KOPT-K1 (cell line): ENCODE results near the gene GALNT2.

ENCODE experiments used
- H3K27ac ChIP-seq: fragments of 200-600 bp; sonication (generic); 2 replicates; pipeline ENCODE4 v1.5.1; 2016; ENCODE audit warnings: antibody characterized with exemption, mild to moderate bottlenecking, low read depth, low read length; ENCODE audit not compliant: poor library complexity, severe bottlenecking
- H3K36me3 ChIP-seq: fragments of 200-600 bp; sonication (generic); 2 replicates; pipeline ENCODE4 v1.5.1; 2017; ENCODE audit warnings: antibody characterized with exemption, mild to moderate bottlenecking, low read length, moderate library complexity; ENCODE audit not compliant: insufficient read depth
- H3K9me3 ChIP-seq: fragments of 200-600 bp; sonication (generic); 2 replicates; pipeline ENCODE4 v1.5.1; 2017; ENCODE audit warnings: antibody characterized with exemption, low read length, mild to moderate bottlenecking; ENCODE audit not compliant: insufficient read depth, poor library complexity, severe bottlenecking

GALNT2 gene

GRCh38 chr1:230197644-230198567 is 130.9 kb downstream of the GALNT2 start:
- Histone ChIP-seq H3K36me3 (peaks cover 79% of the 10 kb centered on the region), H3K27ac (peak overlapping the region; percentile 3), H3K9me3 (no peaks in the 10 kb centered on the region)

- peak overlapping the region; percentile 26 for H3K27ac ChIP-seq
- peaks cover 80% of the 10 kb centered on the region for H3K36me3 ChIP-seq
- no peaks in the 10 kb centered on the region for H3K9me3 ChIP-seq
These were observed 132.0 kb downstream of the GALNT2 start for GRCh38 chr1:230199034-230199433.

GRCh38 chr1:230199554-230199953 is 132.5 kb downstream of the GALNT2 start:
- Histone ChIP-seq H3K36me3 (peaks cover 81% of the 10 kb centered on the region), H3K27ac (peak overlapping the region; percentile 26), H3K9me3 (no peaks in the 10 kb centered on the region)

GRCh38 chr1:230200276-230200675 is 133.2 kb downstream of the GALNT2 start:
- peaks cover 87% of the 10 kb centered on the region for H3K36me3 ChIP-seq
- H3K9me3 ChIP-seq: no peaks in the 10 kb centered on the region
- no peak overlapping the region for H3K27ac ChIP-seq

- Histone ChIP-seq H3K36me3 (peaks cover 87% of the 10 kb centered on the region), H3K27ac (no peak overlapping the region), H3K9me3 (no peaks in the 10 kb centered on the region)
These were observed 134.4 kb downstream of the GALNT2 start for GRCh38 chr1:230201445-230201844.

- Histone ChIP-seq H3K36me3 (peaks cover 95% of the 10 kb centered on the region), H3K27ac (no peak overlapping the region), H3K9me3 (no peaks in the 10 kb centered on the region)
These were observed 137.8 kb downstream of the GALNT2 start for GRCh38 chr1:230204842-230205241.

GRCh38 chr1:230205719-230206198 is 138.7 kb downstream of the GALNT2 start:
- no peaks in the 10 kb centered on the region for H3K9me3 ChIP-seq
- H3K27ac ChIP-seq: no peak overlapping the region
- H3K36me3 ChIP-seq: peaks cover 98% of the 10 kb centered on the region

GRCh38 chr1:230206207-230206606 is 139.2 kb downstream of the GALNT2 start:
- peaks cover 98% of the 10 kb centered on the region for H3K36me3 ChIP-seq

GRCh38 chr1:230206976-230207375 is 139.9 kb downstream of the GALNT2 start:
- H3K9me3 ChIP-seq: no peaks in the 10 kb centered on the region
- H3K36me3 ChIP-seq: peaks cover 99% of the 10 kb centered on the region
- no peak overlapping the region for H3K27ac ChIP-seq

More at GRCh38 chr1:230206207-230206606, 139.2 kb downstream of the GALNT2 start:
- H3K27ac ChIP-seq: no peak overlapping the region
- no peaks in the 10 kb centered on the region for H3K9me3 ChIP-seq

DNA sequence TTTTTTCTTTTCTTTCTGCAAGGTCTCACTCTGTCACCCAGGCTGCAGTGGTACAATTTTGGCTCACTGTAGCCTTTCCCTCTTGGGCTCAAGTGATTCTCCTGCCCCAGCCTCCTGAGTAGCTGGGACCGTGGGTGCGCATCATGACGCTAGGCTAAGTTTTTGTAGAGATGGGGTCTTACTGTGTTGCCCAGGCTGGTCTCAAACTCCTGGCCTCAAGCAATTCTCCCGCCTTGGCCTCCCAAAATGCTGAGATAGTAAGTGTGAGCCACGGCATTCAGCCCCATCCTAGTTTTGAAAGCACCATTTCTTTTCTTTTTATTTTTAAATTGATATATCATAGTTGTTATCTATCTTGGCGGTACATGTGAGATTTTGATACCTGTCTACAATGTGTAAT is 140.6 kb downstream of the GALNT2 start:
- Histone ChIP-seq H3K27ac (no peak overlapping the region), H3K9me3 (no peaks in the 10 kb centered on the region)

DNA sequence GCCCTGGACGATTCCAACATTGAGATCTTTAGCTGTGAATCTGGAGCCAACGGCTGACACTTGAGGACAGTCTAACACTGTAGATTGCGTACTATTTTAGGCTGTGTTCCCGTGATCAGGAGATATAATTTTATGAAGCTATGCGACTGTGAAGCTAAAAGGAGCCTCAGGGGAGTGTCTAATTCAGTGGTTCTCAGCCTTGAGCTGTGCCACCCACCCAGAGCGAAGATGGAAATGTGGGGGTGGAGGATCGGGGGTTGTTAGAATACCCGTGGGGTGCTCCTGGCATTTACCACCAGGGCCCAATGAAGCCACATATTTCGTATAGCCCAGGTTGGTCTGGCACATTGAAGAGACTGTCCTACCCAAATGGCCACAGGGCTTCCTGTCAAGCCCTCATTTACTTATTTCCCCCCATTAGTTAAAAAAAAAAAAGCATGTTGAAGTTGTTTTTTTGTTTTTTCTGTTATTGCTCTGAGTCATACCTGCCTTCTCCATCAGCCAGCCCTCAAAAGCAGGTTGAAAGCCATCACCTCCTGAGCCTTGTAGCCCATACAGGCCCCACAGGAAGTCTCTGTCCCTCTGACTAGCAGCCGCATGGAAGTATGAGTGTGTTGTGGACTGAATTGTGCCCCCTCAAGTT is 141.7 kb downstream of the GALNT2 start:
- no peaks in the 10 kb centered on the region for H3K9me3 ChIP-seq

More for the DNA sequence above, 140.6 kb downstream of the GALNT2 start:
- H3K36me3 ChIP-seq: peaks cover 99% of the 10 kb centered on the region

DNA sequence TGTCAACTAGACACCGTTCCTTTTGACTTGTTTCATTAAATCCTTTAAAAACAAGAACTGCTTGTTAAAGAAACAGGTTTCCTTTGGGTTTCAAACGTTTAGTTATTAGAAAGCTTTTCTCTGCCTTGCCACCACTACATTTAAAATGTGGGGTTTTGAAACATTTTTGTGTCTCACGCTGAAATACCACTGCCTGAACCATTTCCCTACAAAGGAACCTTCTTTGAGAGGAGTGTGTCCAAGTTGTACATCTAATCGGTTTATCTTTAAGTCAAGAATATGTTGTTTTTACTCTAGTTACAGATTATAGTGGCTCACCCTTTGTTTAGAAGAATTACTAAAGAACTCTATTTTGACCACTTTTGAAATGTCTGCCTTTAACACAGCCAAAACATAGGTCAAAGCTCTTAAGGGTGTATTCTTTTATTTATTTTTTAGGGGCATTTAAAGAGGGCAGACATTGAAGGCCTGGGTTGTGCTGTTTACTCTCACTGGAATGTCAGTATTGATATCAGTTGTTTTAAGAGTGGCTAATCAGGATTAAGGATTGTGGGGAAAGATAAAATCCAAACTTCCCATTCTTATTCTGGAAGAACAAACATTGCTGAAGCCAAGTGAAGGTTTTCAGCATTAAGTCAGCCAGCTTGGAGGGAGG is 143.4 kb downstream of the GALNT2 start:
- Histone ChIP-seq H3K27ac (peak overlapping the region; percentile 49), H3K9me3 (no peaks in the 10 kb centered on the region), H3K36me3 (peaks cover 97% of the 10 kb centered on the region)

More for the DNA sequence above, 141.7 kb downstream of the GALNT2 start:
- peak overlapping the region; percentile 49 for H3K27ac ChIP-seq
- peaks cover 99% of the 10 kb centered on the region for H3K36me3 ChIP-seq

DNA sequence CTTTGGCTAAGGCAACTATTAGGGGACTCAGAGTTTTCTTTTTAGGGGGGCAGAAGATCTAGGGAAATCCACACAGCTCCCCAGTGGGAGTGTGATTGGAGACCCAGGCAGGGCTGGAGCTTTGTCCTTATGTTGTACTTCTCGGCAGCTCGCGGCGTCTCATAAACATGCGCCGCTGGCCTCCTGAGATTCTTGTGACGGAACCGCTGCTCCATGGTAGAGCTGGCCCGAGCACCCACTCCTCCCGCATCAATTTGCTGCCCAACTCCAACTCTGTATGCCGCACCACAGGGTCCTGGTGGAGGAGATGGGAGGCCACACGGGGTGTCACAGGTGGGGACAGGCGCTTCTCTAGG is 143.9 kb downstream of the GALNT2 start:
- Histone ChIP-seq H3K36me3 (peaks cover 97% of the 10 kb centered on the region), H3K9me3 (no peaks in the 10 kb centered on the region), H3K27ac (no peak overlapping the region)

GRCh38 chr1:230211436-230212145 is 144.6 kb downstream of the GALNT2 start:
- no peaks in the 10 kb centered on the region for H3K9me3 ChIP-seq
- peaks cover 97% of the 10 kb centered on the region for H3K36me3 ChIP-seq
- H3K27ac ChIP-seq: peak overlapping the region; percentile 35
